ENCODE measurements around the gene MBOAT1. TPM values are rescaled to one million over a fixed set of nuclear protein-coding genes. Genes with fewer than 3 reads are reported as not detected.

MBOAT1 gene
- total RNA-seq, 1 experiment from 2014 or later = 9.9 TPM

GRCh38 chr6:20232188-20232587, 19.9 kb upstream of the MBOAT1 start:
- Histone ChIP-seq H2AFZ (ENCODE audit: low read length) (no peak overlapping the region), H3K9ac (ENCODE audit: extremely low read depth, insufficient read length, low read length) (no peak overlapping the region), H3K79me1 (ENCODE audit: insufficient read depth, low read depth, low read length, poor library complexity, severe bottlenecking) (no peaks in the 10 kb centered on the region), H2BK120ac (ENCODE audit: low read depth, low read length, poor library complexity, severe bottlenecking) (no peak overlapping the region), H3K18ac (ENCODE audit: insufficient read length, low read depth, low read length) (no peak overlapping the region), H2AK5ac (ENCODE audit: insufficient read length, low read length) (no peak overlapping the region), H3K4ac (ENCODE audit: low read depth, low read length) (no peak overlapping the region), H3K27me3 (ENCODE audit: insufficient read depth, low read length) (no peaks in the 10 kb centered on the region), H3T11ph (ENCODE audit: low read length) (no peak overlapping the region), H3K9me3 (ENCODE audit: control insufficient read depth, low read depth, low read length) (no peaks in the 10 kb centered on the region), H3K23ac (ENCODE audit: insufficient read length, low read depth, low read length) (no peak overlapping the region), H2BK5ac (ENCODE audit: insufficient read length, low read length) (no peak overlapping the region), H4K8ac (replicated peaks; ENCODE audit: insufficient read length, low read depth, low read length) (no peak overlapping the region), H2BK20ac (ENCODE audit: low read depth, low read length, poor library complexity, severe bottlenecking) (no peak overlapping the region), H3K56ac (ENCODE audit: insufficient read length, low read depth, low read length) (no peak overlapping the region), H3K4me1 (ENCODE audit: insufficient read depth, low read length) (no peaks in the 10 kb centered on the region), H3K27ac (ENCODE audit: insufficient read length, low read depth, low read length) (no peak overlapping the region), H3K79me2 (ENCODE audit: insufficient read depth, low read length) (no peaks in the 10 kb centered on the region), H3K23me2 (ENCODE audit: insufficient read length, low read depth, low read length, poor library complexity, severe bottlenecking) (no peaks in the 10 kb centered on the region), H3K14ac (ENCODE audit: insufficient read depth, low read length) (no peak overlapping the region), H4K91ac (ENCODE audit: insufficient read length, low read depth, low read length) (no peak overlapping the region), H2BK15ac (ENCODE audit: low read depth, low read length) (no peak overlapping the region), H3K4me2 (ENCODE audit: insufficient read depth, insufficient read length, low read length) (no peak overlapping the region), H2BK12ac (ENCODE audit: insufficient read length, low read depth, low read length) (no peak overlapping the region), H4K5ac (ENCODE audit: insufficient read length, low read depth, low read length) (no peak overlapping the region), H4K20me1 (ENCODE audit: control insufficient read depth, insufficient read depth, insufficient read length) (no peaks in the 10 kb centered on the region)
- no peak for DNase-seq
- H3K4me1 Mint-ChIP-seq = peaks cover 0 to 5% of the 10 kb centered on the region in 2 experiments; a peak in 3 of 4 replicates
- no peak for TF ChIP-seq CTCF (conservative IDR thresholded peaks at IDR 0.05)
- H3K27ac Mint-ChIP-seq = no peak overlapping the region
- no peaks in the 10 kb centered on the region for H3K27me3 Mint-ChIP-seq (ENCODE audit: low read depth)
- no peak overlapping the region for H3K4me3 Mint-ChIP-seq
- peaks cover 0 to 6% of the 10 kb centered on the region in 2 experiments; a peak in 2 of 5 replicates for H3K9me3 Mint-ChIP-seq
- no peaks in the 10 kb centered on the region; a peak in 1 of 7 replicates for H3K36me3 Mint-ChIP-seq (ENCODE audit: insufficient read depth in 1 of 3, low read depth in 3 of 3)
- WGBS (ENCODE audit: extremely low coverage, insufficient read length, low lambda C conversion rate) = no CpG with 5 or more reads among the region's 2 CpGs
